ENCODE data around the gene RAP1GAP2.

- TF ChIP-seq POLR2AphosphoS5 (IDR thresholded peaks at IDR 0.05), result no peak
- TF ChIP-seq CTCF (IDR thresholded peaks at IDR 0.05), result no peak
Measured at GRCh38 chr17:2883544-2884213, 87.4 kb downstream of the RAP1GAP2 start.
